Spinal cord (tissue), 10 donors: ENCODE data around the gene SNAP47. TPM values are rescaled to one million over a fixed set of nuclear protein-coding genes. Genes with fewer than 3 reads are reported as not detected.

Source experiments
- DNase-seq, 6 donors: peaks; one replicate each; pipeline versions ENCODE4 v3.0.0 to v3.0.0-alpha.2; 2013 to 2015; ENCODE audit warnings: low spot score in 6 of 6, low read depth in 4 of 6
- H3K27ac ChIP-seq: one replicate; pipeline ENCODE4 v1.5.1; 2013; ENCODE audit warnings: low read depth, low read length, control low read depth
- H3K27me3 ChIP-seq: one replicate; pipeline ENCODE4 v1.6.1; 2013; ENCODE audit warnings: low read length; ENCODE audit not compliant: control insufficient read depth, insufficient read depth
- H3K36me3 ChIP-seq: one replicate; pipeline ENCODE4 v1.6.1; 2013; ENCODE audit warnings: low read length; ENCODE audit not compliant: control insufficient read depth, insufficient read depth
- H3K4me1 ChIP-seq: one replicate; pipeline ENCODE4 v1.6.1; 2013; ENCODE audit warnings: low read length; ENCODE audit not compliant: control insufficient read depth, insufficient read depth
- H3K4me3 ChIP-seq: one replicate; pipeline ENCODE4 v1.5.1; 2013; ENCODE audit warnings: low read depth, low read length, control low read depth
- H3K9me3 ChIP-seq: one replicate; pipeline ENCODE4 v1.6.1; 2013; ENCODE audit warnings: low read length; ENCODE audit not compliant: control insufficient read depth, insufficient read depth
- WGBS: methylation state at CpG from one replicate; pipeline ENCODE4 v1.1.5; 2013; ENCODE audit warnings: missing lambda C conversion rate; ENCODE audit not compliant: insufficient coverage; 5-methylcytosine and 5-hydroxymethylcytosine counted together
- polyA plus RNA-seq, 2 donors: library from polyadenylated mRNA; unstranded; fragments of 120-200 nt; gene quantifications; one replicate each; pipeline ENCODE4 v1.2.1, GENCODE V29; 2013; ENCODE audit not compliant: insufficient read length in 2 of 2
- total RNA-seq, 2 donors: library from RNA; depleted of rRNA in 1 of 2; stranded (reverse); fragments of 120-200 nt in 1 of 2; fragments of >200 nt in 1 of 2; gene quantifications; one replicate each; pipeline versions ENCODE4 v1.2.3 to v1.2.4, GENCODE V29; 2013 to 2014
- donor health status: healthy.

SNAP47 gene
- total and polyA plus RNA-seq, 4 donors, result 53.8 to 66.4 (median 58.3) TPM

DNA sequence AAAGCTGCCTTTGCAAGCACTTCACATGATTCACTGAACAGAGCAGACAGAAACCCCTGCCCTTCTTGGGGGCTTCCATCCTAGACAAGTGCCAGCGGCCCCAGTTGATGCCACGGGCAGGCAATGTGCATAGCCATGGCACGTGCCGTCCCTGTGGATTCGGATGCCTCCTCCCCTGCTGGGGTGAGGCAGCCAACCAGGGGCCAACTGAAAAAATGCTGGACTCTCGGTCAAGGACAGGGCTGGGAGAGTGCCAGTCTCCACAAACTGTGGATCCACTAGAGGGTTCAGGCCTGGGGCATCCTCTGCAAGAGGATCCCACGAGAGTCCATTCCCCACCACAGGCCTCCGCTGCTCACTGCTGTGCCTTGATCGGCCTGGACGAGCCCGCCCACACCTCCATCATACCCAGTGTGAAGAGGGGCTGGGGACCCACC is 4.0 kb upstream of the SNAP47 start:
- no peaks in the 10 kb centered on the region for H3K27me3 ChIP-seq
- H3K4me1 ChIP-seq, result peaks cover 53% of the 10 kb centered on the region
- DNase-seq, result no peak
- peaks cover 36% of the 10 kb centered on the region for H3K36me3 ChIP-seq
- 84% methylated on average over 8 of the region's 11 CpGs for WGBS
- H3K4me3 ChIP-seq, result no peak overlapping the region
- H3K27ac ChIP-seq, result no peak overlapping the region
- H3K9me3 ChIP-seq, result no peaks in the 10 kb centered on the region

GRCh38 chr1:227731696-227732585 is 3.3 kb upstream of the SNAP47 start:
- H3K4me3 ChIP-seq, result no peak overlapping the region
- peaks cover 36% of the 10 kb centered on the region for H3K36me3 ChIP-seq
- peaks cover 60% of the 10 kb centered on the region for H3K4me1 ChIP-seq
- H3K9me3 ChIP-seq, result no peaks in the 10 kb centered on the region
- no peak for DNase-seq
- no peaks in the 10 kb centered on the region for H3K27me3 ChIP-seq
- no peak overlapping the region for H3K27ac ChIP-seq
- 97% methylated on average over 19 of the region's 19 CpGs for WGBS

DNA sequence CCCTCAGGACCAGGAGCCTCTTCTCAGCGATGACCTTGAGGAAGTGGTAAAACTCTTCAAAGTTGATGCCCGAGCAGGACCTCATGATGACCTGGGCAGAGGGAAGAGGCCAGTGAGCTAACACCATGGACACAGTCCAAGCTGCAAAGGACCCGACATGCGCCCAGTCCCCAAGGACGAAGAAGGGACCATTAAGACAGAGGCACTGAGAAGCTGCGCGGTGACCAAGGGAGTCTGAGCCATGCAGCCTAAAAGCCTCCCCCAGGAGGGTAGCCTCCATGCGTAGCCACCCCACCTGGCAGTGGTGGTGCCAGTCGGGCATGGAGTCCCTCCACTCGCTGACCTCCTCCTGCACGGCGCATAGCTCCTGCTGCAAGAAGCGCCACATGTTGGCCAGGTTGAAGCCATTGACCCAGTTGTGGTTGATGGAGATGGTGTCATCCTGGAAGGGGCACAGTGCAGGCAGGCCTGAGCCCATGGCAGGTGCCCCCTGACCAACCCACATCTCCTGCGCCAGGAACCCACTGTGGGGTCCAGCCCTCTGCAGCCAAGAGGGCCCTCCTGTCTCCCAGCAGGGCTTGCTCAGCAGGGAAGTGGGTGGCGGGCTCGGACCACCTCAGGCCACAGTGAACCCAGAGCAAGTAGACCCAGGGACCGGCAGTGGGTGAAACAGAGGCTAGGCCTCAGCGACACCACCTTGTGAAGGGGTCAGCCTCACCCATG is 2.5 kb upstream of the SNAP47 start:
- 96% methylated on average over 17 of the region's 18 CpGs for WGBS
- no peak for DNase-seq
- peaks cover 58% of the 10 kb centered on the region for H3K4me1 ChIP-seq
- no peak overlapping the region for H3K27ac ChIP-seq
- no peaks in the 10 kb centered on the region for H3K9me3 ChIP-seq
- H3K27me3 ChIP-seq, result no peaks in the 10 kb centered on the region
- peaks cover 36% of the 10 kb centered on the region for H3K36me3 ChIP-seq
- H3K4me3 ChIP-seq, result no peak overlapping the region

GRCh38 chr1:227733309-227733705 is 1.9 kb upstream of the SNAP47 start:
- Histone ChIP-seq H3K4me1 (peaks cover 54% of the 10 kb centered on the region), H3K36me3 (peaks cover 36% of the 10 kb centered on the region), H3K4me3 (no peak overlapping the region), H3K27me3 (no peaks in the 10 kb centered on the region), H3K27ac (no peak overlapping the region), H3K9me3 (no peaks in the 10 kb centered on the region)
- 93% methylated on average over 9 of the region's 15 CpGs for WGBS
- no peak for DNase-seq

GRCh38 chr1:227733751-227734545 is 1.3 kb upstream of the SNAP47 start:
- H3K27ac ChIP-seq, result no peak overlapping the region
- no peaks in the 10 kb centered on the region for H3K27me3 ChIP-seq
- no peaks in the 10 kb centered on the region for H3K9me3 ChIP-seq
- peaks cover 36% of the 10 kb centered on the region for H3K36me3 ChIP-seq
- WGBS, result 75% methylated on average over 21 of the region's 24 CpGs
- peaks cover 48% of the 10 kb centered on the region for H3K4me1 ChIP-seq
- H3K4me3 ChIP-seq, result peak overlapping the region; percentile 68
- DNase-seq, result no peak

GRCh38 chr1:227734546-227734855 is 734 bp upstream of the SNAP47 start:
- 6% methylated on average over 10 of the region's 10 CpGs for WGBS
- DNase-seq, result no peak
- H3K9me3 ChIP-seq, result no peaks in the 10 kb centered on the region
- peaks cover 41% of the 10 kb centered on the region for H3K36me3 ChIP-seq
- H3K27me3 ChIP-seq, result no peaks in the 10 kb centered on the region
- H3K4me3 ChIP-seq, result peak overlapping the region; percentile 68
- H3K27ac ChIP-seq, result no peak overlapping the region
- H3K4me1 ChIP-seq, result peaks cover 43% of the 10 kb centered on the region

DNA sequence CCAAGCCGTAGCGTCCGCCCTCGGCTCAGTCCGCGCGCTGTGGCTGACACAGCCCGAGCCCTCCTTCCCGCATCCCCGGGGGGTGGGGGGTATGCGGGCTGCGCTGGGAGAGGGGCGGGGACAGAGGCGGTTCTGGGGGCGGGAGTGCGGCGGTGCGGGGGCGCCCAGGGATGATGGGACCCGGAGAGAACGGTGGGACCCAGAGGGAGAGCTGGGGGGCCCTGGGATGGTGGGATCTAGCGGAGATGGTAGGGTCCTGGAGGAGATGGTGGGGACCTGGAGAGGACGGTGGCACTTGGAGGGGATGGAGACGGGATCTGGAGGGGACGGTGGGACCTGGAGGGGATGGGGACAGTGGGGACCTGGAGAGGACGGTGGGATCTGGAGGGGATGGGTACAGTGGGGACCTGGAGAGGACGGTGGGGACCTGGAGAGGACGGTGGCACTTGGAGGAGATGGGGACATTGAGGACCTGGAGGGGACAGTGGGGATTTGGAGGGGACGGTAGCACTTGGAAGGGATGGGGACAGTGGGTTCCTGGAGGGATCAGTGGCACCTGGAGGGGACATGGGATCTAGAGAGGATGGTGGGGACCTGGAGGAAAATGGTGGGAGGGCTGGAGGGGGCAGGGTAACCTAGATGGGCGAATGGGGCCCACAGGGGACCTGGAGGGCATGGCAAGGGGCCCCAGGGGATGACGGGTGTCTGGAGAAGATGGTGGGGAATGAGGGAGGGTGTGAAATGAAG is 477 bp downstream of the SNAP47 start:
- Histone ChIP-seq H3K4me3 (peak overlapping the region; percentile 68), H3K9me3 (no peaks in the 10 kb centered on the region), H3K27ac (no peak overlapping the region), H3K4me1 (peaks cover 31% of the 10 kb centered on the region), H3K36me3 (peaks cover 47% of the 10 kb centered on the region), H3K27me3 (no peaks in the 10 kb centered on the region)
- WGBS, result 2% methylated on average over 31 of the region's 31 CpGs
- no peak for DNase-seq

GRCh38 chr1:227736814-227737432 is 1.7 kb downstream of the SNAP47 start:
- H3K4me3 ChIP-seq, result no peak overlapping the region
- peaks cover 28% of the 10 kb centered on the region for H3K4me1 ChIP-seq
- no peaks in the 10 kb centered on the region for H3K27me3 ChIP-seq
- H3K27ac ChIP-seq, result no peak overlapping the region
- 96% methylated on average over 11 of the region's 11 CpGs for WGBS
- no peak for DNase-seq
- H3K9me3 ChIP-seq, result no peaks in the 10 kb centered on the region
- peaks cover 44% of the 10 kb centered on the region for H3K36me3 ChIP-seq

DNA sequence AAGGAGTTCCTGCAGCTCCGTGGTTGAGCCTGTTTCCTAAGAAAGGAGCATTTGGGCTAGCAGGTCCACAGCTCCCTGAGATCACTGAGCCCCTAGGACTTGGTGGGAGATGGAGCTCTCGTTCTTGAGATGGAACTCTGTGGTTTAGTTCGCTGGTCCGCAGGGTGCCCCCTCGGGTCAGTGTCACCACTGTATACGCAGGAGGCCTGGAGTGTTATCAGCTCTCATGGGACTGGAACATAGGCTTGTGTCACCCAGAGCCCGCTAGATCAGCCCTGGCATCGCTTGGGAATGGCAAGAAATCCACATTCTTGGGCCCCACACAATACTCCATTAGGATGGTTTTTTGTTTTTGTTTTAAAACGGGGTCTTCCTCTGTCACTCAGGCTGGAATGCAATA is 3.6 kb downstream of the SNAP47 start:
- no peaks in the 10 kb centered on the region for H3K27me3 ChIP-seq
- peaks cover 36% of the 10 kb centered on the region for H3K36me3 ChIP-seq
- H3K9me3 ChIP-seq, result no peaks in the 10 kb centered on the region
- 98% methylated on average over 9 of the region's 9 CpGs for WGBS
- no peak overlapping the region for H3K4me3 ChIP-seq
- no peak for DNase-seq
- no peak overlapping the region for H3K27ac ChIP-seq
- peaks cover 24% of the 10 kb centered on the region for H3K4me1 ChIP-seq
